HG03175 (cell line): ENCODE results near the gene FGGY.
A peak's percentile ranks its signal among the peaks of the same experiment; 100 is the strongest.

Experiments
- ATAC-seq: cut with Tn5 transposase; IDR thresholded peaks from one replicate; pipeline ENCODE4 v1.9.1; 2021; ENCODE audit warnings: mild to moderate bottlenecking, moderate library complexity; ENCODE audit not compliant: unreplicated experiment

Gene FGGY

GRCh38 chr1:59410457-59410856 lies 113.6 kb downstream of the FGGY start:
- ATAC-seq = no peak

- no peak for ATAC-seq
These were observed 114.3 kb downstream of the FGGY start for GRCh38 chr1:59411147-59411546.

GRCh38 chr1:59412718-59413326 lies 115.9 kb downstream of the FGGY start:
- peak; percentile 50 for ATAC-seq

GRCh38 chr1:59413327-59413720 lies 116.4 kb downstream of the FGGY start:
- no peak for ATAC-seq

- ATAC-seq = no peak
These were observed 117.7 kb downstream of the FGGY start for GRCh38 chr1:59414406-59415133.

GRCh38 chr1:59415286-59415850 lies 118.5 kb downstream of the FGGY start:
- no peak for ATAC-seq

GRCh38 chr1:59415881-59416280 lies 119.0 kb downstream of the FGGY start:
- no peak for ATAC-seq

- no peak for ATAC-seq
These were observed 120.5 kb downstream of the FGGY start for GRCh38 chr1:59417406-59417805.

- ATAC-seq = no peak
These were observed 121.7 kb downstream of the FGGY start for GRCh38 chr1:59418363-59419144.

- ATAC-seq = no peak
These were observed 122.7 kb downstream of the FGGY start for GRCh38 chr1:59419361-59420140.

GRCh38 chr1:59421232-59421920 lies 124.5 kb downstream of the FGGY start:
- ATAC-seq = no peak

- no peak for ATAC-seq
These were observed 126.2 kb downstream of the FGGY start for GRCh38 chr1:59422921-59423575.

- ATAC-seq = no peak
These were observed 130.3 kb downstream of the FGGY start for GRCh38 chr1:59427155-59427554.

- no peak for ATAC-seq
These were observed 130.9 kb downstream of the FGGY start for GRCh38 chr1:59427784-59428183.

- ATAC-seq = no peak
These were observed 131.9 kb downstream of the FGGY start for GRCh38 chr1:59428828-59429227.

GRCh38 chr1:59429656-59430055 lies 132.8 kb downstream of the FGGY start:
- ATAC-seq = no peak

- no peak for ATAC-seq
These were observed 134.8 kb downstream of the FGGY start for GRCh38 chr1:59431566-59432294.

- ATAC-seq = peak; percentile 99
These were observed 135.9 kb downstream of the FGGY start for GRCh38 chr1:59432531-59433439.
